GM21360 (cell line): Measurements from ENCODE around the gene FRMPD2.
A peak's percentile ranks its signal among the peaks of the same experiment; 100 is the strongest.
"Not testable (repeated sequence)": the region's sequence is repeated elsewhere in the genome, so short reads cannot be mapped to it uniquely, and the experiment has no call there.

Source experiments
- ATAC-seq: cut with Tn5 transposase; IDR thresholded peaks from one replicate; pipeline ENCODE4 v1.9.1; 2021; ENCODE audit warnings: mild to moderate bottlenecking, moderate library complexity; ENCODE audit not compliant: unreplicated experiment

FRMPD2 gene

DNA sequence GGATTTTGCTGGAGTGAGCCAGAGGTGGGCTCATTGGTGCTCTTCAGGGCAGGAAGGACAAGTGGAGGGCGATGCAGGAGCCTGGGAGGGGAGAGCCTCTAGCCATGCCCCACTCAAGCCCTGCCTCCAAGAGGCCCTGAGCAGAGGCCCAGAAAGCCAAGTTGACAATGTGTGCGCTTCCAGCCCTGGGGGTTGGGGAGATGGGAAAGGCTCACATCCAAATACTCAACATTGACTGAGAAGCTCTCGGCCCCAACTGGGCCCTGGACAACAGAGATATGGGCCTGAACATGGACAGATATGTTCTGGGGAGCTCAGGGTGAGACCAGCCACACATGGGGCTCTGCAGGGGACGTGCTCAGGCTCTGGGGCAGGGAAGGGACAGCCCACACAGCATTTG, 39.0 kb downstream of the FRMPD2 start:
- no peak for ATAC-seq

DNA sequence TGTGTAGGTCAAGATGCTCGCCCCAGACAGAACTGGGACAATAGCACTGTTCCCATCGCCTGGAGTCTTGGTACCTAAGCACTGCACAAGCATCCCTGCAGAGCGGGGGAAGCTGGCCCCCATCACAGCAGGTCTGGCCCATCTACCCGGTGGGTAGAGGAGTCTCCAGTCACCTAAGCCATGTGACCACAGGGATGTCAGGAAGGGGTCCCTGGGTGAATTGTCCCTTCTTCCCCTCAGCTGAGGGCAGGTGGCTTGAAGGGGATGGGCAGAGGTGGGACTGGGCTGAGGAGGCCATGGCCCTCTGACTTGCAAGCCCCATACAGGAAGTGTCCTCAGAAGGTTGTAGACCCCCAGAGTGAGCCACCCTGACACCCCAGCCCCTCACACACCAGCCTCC, 39.7 kb downstream of the FRMPD2 start:
- ATAC-seq, result no peak

DNA sequence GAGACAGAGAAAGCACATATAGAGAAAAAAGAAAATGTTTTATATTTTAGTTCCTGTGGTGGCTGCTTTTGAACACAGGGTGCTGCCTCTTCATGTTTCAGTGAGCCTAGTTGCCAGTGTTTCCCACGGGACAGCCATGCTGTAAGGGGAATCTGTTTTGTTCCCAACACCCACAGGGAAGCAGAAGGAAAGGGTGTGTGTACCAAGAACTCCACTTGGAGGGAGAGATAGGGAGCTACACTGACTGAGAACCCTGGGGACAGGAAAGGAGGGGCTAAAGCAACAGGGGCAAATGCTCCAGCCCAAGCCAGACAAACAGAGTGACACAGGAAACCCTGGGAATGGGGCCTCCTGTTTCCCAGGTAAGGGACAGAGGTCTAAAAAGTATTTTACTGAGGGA, 40.2 kb downstream of the FRMPD2 start:
- no peak for ATAC-seq

DNA sequence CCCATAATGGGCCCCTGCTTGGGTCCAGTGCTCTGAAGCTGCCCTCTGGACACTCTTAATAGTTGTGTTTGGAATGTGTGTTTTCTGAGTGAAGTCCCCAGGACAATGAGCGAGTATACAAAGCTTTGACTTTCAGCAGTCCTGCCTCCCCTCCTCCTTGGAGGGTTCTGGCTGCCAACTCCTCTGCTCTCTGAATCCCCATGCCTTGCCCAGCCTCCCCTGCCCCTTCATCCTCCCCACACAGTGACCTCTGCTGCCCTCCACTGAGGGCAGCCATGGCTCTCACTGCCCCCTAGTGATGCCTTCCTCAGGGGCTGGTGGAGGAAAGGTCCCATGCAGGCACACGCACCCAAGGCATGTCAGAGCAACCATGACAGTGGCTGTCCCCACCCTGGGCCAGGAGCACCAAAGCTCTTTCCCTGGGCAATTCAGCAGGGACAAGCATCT, 40.9 kb downstream of the FRMPD2 start:
- no peak for ATAC-seq

DNA sequence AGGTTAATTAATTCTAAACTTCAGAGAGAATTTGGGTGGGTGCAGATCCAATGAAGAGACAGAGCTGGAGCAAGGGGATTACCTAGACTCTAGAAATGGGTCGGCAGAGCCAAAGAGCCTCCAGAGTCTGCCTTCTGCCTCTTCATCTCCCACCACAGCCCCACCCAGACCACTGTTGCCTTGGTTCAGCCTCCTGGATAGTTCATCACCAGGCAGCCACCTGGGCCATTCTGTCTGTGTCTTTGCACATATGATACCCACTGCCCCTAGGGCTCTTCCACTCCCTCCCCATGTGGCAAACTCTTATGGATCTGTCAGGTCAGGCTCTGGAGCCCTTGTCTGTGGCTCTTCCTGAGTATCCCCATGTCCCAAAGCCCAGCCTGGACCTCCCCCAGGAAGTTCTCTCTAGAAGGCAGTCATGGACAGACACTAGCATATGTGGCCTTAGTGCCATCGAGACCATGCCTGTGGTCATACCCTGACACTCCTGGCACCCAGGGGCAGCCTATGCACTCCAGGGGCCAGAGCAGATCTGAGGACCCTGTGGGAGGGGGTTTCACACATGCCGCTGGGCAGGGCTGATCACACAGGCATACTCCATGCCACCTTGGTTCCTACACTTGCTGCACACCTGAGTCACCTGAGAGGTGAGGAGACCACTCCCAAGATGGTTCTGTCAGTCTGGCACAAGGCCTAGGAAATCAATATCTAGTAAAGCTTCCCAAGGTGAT, 41.6 kb downstream of the FRMPD2 start:
- ATAC-seq, result no peak

DNA sequence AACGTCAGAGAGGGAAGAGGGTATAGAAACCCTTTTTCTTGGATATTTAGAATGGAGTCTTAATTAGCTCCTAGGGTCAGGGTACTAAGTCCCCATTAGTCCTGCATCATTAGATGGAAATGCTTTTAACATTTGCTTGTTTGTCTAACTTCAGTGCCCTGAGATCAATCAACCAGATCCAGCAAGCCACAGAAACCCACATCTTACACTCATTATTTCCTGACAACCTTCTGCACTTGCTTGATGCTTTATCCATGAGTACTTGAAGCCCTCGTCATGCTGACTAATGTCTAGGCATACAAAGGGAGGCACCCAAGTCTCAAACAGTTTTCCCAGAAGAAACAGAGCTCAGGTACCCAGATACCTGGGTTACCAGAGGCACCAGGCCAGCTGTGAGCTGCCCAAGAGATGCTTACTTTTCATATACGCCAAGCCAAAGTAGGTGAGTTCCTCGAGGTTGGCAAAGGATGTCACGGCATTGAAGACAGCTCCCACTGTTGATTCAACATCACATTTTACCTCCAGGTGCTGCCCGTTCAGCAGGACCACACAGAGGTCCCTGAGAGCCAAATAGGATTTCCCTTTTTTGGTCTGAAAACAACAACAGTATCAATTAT, 42.7 kb downstream of the FRMPD2 start:
- ATAC-seq, result peak; percentile 76

DNA sequence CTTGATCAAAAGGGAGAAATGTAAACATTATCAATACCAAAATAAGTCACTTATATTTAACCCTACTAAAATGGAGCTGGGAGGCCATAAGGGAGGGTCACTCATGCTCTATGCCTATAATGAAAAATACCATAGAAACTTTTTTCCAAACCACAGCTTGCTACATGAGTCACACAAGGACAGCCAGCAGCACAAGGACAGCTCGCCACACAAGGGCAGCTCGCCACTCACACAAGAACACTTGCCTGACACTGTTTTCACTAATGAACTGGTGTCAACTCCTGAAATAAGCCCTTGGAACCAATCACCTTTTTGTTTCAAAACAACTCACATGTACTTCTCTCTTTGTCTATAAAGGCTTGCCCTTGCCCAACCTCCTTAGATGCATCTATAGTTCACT, 43.3 kb downstream of the FRMPD2 start:
- ATAC-seq, result peak; percentile 36

DNA sequence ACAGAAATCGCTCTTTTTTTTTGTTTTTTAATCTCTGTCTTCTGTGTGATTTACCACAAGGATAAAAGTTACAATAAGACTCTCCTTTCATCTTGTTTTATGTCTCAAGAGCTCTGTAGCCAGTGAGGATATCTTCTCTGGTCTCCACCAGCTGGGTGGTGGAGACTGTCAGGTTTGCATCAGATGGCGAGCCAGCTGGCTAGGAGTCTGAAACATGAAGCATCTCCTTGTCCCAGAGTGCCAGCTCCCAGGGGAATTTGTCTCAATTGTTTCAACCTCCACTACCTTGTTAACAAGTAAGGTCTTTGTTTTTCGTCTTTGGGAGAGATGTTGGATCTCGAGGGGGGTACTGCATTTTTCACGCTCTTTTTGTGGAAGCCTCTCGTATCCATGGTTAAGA, 47.3 kb downstream of the FRMPD2 start:
- ATAC-seq, result no peak

DNA sequence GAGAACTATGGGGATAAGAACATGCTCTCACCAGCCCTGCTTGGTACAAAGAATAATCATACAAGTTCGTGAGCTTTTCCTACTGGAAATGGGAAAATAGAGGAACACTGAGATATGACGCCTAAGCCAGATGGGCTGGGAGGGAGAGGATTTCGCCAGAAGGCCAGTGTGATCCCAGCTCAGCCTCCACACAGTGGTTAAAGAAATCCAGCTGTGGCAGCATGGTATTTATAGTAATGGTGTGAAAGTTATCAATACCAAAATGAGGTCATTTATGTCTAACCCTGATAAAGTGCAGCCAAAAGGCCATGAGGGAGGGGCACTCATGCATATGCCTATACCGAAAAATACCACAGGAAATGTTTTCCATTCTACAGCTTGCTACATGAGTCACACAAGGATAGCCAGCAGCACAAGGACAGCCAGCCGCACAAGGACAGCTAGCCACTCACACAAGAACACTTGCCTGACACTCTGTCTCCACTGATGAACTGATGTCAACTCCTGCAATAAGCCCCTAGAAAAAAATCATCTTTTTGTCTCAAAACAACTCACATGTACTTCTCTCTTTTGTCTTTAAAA, 49.4 kb downstream of the FRMPD2 start:
- no peak for ATAC-seq

DNA sequence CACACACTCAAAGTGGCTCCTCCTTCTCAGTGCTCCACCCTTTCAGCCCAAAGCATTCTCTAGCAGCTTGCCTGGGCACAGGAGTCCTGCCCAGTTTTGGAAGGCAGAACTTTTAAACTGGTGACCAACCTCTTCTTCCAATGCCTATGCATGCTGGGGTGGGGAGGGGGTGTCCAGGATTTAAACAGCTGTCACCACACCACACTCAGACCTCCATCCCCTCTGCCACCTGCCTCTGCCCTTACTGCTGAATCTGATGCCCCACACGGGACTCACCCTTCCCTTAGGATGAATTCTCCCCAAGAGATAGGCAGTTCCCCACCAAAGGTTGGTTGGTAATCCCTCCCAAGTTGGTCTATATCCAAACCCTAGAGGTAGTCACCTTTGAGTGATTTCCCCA, 50.2 kb downstream of the FRMPD2 start:
- ATAC-seq, result no peak

DNA sequence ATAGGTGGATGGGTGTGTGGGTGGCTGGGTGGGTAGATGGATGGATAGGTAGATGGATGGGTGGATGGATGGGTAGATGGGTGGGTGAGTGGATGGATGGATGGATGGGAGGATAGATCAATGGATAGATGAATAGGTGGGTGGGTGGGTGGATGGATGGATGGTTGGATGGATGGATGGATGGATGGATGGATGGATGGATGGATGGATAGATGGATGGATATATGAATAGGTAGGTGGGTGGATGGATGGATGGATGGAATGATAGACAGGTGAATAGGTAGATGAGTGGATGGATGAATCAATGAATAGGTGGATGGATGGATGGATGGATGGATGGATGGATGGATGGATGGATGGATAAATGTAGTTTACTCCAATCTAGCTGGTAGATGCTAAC, 52.7 kb downstream of the FRMPD2 start:
- no peak for ATAC-seq

DNA sequence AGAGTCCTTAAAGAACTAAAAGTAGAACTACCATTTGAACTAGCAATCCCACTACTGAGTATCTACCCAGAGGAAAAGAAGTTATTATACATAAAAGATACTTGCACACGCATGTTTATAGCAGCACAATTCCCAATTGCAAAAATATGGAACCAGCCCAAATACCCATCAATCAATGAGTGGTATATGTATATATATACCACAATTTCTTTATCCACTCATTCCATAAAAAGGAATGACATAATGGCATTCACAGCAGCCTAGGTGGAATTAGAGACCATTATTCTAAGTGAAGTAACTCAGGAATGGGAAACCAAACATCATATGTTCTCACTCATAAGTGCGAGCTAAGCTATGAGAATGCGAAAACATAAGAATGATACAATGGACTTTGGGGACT, 53.5 kb downstream of the FRMPD2 start:
- not testable (repeated sequence) for ATAC-seq

DNA sequence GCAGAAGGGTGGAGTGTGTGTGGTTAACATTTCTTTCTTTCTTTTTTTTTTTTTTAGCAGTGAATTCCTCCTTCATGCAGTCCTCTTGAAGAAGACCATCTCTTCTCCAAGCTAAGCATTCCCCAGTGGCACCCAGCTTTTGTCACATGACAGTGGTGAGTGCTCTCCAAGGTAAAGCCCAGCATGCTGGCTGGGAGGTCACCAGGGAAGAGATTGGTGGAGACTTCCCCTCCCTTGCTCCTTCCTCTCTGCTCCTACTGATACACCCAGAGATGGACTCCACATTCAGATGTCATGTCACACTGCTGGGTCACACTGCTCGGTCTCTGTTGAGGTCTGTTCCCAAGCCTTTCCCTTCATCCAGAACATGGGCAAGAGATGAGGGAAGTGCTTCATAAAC, 55.3 kb downstream of the FRMPD2 start:
- no peak for ATAC-seq

DNA sequence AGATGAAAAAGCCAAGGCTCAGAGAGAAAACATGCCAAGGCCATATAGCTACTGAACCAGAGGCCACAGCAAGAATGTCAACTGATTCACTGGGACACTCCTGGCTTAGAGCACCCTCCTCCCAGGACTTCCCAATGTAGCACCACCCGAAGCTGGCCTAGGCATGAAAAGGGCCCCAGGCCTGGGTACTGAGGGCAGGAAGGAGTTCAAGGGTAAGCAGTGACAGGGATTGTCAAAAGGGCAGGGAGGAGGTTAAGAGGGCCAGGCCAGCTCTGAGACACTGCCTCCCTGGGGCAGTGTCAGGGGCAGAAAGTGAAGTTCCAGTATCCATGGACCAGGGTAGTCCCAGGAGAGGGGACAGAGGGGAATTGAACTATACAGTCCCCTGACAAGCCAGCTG, 57.8 kb downstream of the FRMPD2 start:
- no peak for ATAC-seq

DNA sequence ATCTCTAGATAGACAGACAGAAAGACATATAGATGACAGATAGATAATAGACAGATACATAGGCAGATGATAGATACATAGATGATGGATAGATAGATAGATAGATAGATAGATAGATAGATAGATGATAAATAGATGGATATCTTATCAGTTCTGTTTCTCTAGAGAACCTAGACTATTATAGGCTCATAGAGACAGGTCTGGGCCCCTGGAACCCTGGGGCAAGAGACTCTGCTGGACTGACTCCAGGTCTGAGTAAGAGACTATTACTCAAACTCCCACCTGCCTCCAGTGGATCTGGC, 58.3 kb downstream of the FRMPD2 start:
- ATAC-seq, result no peak

DNA sequence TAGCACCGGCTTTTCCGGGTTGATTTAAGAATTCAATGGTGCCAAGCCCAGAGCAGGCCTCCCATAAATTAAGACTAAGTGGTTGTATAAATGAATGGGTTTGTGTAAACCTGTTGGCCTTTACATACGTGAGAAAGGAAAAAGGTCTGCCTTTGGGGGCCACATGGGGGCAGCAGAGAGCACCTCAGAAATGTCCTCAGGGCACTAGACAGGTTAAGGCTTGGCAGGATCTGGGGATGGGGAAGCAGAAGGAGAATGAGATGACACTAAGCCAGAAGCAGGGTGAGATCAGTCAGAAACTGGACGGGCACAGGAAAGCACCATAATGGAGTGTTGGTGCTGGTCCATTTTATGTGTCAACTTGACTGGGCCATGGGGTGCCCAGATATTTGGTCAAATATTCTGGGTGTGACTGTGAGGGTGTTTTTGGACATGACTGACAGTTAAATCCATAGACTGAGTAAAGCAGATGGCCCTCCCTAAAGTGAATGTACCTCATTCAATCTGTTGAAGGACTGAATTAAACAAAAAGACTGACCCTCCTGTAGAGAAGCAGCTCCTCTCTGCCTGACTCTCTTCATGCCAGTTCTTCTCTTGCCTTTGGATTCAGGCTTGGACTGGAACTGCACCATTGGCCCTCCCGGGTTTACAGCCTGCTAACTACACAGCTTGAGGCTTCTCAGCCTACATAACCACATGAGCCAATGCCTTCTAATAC, 58.9 kb downstream of the FRMPD2 start:
- no peak for ATAC-seq

DNA sequence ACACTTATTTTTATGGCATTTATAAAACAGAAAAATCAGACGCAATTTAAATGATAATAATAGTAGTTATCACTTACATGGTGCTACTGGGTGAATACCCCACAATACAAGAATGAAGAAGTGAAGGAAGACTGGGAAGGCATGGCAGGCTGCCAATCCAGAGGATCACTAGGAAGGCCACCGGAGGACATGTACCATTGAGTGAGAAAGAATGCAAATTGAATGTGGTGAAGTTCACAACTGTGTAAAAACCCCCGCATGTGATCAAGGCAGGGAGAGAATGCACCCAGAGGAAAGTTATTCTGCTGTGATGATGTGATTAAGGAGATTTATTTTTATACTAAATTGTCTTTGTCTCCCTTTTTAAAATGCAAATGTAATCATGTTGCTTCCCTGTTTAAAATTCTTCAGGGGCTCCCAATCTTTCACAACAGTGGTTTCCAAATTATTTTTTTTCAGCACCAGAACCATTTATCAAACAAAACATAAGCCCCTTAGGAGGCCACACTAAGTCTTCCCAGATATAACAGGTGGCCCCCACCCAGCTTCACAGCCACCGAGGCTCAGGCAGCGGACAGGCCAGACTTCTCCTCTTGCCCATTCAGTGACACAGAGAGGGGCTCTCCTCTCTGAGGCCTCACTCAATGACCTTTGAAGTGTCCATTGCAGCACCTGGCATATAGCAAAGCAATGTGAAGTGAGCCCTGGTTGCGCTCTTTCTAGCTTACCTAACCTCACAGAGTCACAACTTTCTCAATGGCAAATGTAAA, 59.6 kb downstream of the FRMPD2 start:
- no peak for ATAC-seq

DNA sequence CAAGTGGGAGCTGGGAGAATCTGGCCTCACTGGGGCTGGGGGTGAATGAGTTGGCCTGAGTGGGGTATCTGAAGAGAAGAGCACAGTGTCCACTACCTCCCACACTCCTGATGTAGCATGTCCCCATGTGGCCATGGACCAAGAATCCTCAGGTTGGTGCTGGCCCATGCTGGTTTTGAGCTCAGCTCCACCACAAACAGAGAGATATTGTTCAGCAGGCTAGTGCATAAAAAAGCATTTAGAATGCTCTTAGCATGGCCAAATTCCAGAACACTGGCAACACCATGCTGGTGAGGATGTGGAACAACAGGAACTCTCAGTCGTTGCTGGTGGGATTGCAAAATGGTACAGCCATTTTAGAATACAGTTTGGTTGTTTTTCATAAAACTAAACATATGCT, 61.4 kb downstream of the FRMPD2 start:
- no peak for ATAC-seq

DNA sequence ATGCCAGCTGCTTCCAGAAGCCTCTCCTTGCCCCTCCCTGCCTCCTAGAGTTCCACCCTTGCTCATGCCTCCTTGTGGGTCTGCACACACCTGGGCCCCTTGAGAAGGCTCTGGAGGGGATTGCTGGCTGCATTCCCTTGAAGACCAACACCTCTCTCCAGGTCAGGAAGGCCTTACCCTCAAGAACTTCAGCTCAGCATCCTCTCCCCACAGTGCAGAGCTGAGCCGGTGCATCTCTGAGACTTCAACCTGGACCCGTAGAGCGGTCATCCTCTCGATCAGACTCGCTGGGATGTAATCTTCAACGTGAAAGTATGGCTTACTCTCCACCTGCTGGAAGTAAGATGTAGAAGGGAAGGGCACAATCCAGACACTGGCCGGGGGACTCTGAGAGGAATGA, 62.7 kb downstream of the FRMPD2 start:
- ATAC-seq, result no peak

DNA sequence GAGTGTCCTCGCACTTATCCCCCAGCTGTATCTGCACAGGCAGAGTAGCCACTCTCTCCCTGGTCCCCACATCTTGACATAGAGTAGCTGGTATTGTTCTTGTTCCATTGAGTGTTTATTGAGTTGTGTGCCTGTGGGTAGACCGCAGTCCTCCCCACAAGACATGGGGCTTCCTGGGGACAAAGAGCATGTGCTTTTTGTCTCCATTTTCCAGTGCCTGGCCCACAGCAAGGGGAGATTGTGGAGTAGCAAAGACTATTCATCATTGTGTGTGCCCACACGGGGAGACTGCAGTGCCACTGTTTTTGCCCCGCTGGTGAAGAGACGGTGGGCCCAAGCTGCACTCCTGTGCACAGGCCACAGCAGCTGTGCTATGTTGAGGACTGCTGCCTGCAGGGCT, 63.5 kb downstream of the FRMPD2 start:
- ATAC-seq, result no peak

DNA sequence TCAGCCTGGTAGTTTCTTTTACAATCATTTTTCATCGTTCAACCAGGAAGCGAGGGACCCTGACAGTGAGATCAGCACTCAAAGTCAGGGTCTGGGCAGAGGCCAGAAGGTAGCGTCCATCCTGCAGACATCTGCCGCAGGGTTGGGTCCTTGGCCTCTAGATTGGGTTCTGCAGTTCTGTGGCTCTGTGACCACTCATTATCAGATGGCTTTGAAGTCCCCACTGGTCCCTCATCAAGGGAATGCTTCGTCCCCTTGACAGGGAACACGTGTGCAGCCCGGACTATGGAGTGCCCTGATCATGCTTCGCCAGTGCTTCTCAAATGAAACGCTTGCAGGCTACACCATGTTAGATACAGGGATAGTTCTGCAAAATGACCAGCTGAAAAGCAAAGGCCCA, 64.1 kb downstream of the FRMPD2 start:
- no peak for ATAC-seq
